HG03060 (cell line): ENCODE measurements around the gene NAGPA.
"Not testable (repeated sequence)": the region's sequence is repeated elsewhere in the genome, so short reads cannot be mapped to it uniquely, and the experiment has no call there.

Experiments used
- ATAC-seq: cut with Tn5 transposase; IDR thresholded peaks from one replicate; pipeline ENCODE4 v1.9.1; 2021; ENCODE audit warnings: low read depth, moderate number of reproducible peaks; ENCODE audit not compliant: unreplicated experiment

Gene NAGPA

DNA sequence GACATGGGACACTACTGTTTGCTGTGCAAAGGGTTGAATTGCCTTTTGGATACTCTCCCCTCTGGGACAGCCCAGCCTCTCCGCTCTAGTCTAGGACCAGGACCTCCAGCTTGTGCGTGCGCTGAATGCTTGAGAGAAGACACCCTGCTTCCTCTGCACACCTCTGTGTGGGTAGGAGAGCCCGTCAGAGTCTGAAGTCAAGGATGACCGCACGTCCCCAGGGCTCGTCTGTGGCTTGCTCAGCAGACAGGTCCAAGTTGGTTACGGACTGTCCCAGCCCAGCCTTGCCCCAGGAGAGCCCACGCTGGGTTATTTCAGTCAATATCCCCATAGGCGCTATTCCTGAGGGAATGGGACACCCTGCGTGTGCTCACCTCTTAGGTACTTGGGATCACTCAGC lies 28.3 kb upstream of the NAGPA start:
- no peak for ATAC-seq

DNA sequence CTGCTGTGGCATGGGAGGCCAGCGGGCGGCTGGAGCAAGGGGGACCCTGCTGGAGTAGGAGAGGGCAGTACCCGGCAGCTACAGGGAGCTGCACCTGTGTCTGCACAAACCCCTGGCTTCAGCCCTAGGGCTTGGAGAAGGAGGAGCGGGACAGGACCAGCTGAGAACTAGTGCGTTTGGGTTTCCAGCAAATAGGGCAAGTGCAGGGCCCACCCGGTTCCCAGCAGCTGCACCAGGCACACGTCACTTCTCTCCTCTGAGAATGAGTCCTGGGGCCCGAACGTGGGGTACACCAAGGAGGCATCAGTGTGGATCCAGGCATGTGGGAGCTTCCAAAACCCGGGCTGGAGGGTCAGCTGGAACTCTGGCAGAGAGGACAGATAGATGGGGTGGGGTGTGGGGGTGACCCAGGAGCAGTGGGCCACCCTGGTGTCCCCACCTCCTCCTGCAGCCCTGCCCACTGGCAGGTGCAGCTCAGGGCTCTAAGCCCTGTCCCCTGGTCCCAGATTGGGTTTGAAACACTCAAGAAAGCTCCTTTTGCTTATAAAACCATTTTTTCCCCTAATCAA lies 26.4 kb upstream of the NAGPA start:
- no peak for ATAC-seq

DNA sequence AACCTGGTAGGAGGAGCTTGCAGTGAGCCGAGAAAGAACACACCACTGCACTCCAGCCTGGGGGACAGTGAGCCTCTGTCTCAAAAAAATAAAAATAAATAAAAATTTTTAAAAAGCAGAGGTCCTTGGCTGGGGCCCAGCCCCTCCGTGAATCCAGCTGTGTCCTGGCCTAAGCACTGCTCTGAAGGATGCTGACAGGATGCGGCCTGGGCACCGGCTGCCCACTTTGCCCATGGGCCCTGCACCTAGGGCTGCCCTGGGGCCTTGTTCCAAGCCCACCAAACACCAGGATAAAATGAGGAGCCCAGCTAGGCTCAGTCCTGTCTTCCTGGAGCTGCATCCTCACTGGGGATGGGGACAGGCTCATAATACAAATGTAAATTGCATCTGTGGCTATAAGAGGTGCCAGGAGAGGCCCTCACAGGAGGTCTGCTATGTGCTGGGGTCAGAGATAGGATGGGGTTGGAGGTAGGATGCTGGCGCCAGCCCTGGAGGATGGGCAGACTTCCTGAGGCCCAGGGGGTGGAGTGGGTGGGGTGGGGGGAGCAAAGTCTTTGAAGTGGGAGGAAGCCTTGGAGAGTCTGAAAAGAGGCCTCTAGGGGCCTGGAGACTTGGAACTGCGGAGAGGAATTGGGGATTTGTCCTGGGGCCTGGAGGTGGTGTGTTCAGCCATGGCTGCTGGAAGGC lies 25.8 kb upstream of the NAGPA start:
- no peak for ATAC-seq

DNA sequence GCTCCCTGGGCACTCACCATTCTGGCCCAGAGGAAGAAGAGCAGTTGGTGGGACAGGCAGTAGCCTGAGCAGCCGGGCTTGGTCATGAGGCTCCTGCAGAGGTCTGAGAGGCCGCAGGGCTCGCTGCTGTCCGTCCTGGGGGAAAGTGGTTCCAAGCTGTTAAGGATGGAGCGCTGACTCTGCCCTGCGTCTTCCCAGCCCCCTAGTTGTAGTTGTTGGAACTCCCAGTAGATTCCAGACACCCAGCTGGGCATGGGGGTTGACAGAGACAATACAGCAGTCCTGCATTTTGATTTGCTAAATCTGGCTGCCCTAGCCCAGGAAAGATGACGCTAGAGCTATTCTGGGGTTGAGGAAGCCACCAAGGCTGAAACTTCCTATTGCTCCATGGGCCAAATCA lies 24.7 kb upstream of the NAGPA start:
- no peak for ATAC-seq

DNA sequence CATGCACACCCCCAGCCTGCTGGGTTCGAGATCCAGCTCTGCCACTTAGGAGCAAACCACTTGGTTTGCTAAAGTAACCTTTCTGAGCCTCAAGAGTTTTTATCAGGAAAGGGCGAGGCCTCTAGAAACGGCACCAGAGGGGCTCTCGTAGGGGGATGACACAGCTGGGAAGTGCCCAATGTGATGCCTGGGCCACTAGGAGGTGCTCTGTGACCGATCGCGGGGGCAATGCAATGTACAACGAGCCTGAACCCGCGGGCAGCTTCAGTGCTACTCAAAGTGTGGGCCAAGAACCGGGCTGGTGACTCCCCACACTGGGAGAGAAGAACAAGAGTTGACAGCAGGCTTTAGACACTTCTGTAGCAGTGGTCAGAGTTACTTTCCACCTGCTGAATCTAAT lies 22.6 kb upstream of the NAGPA start:
- ATAC-seq: no peak

DNA sequence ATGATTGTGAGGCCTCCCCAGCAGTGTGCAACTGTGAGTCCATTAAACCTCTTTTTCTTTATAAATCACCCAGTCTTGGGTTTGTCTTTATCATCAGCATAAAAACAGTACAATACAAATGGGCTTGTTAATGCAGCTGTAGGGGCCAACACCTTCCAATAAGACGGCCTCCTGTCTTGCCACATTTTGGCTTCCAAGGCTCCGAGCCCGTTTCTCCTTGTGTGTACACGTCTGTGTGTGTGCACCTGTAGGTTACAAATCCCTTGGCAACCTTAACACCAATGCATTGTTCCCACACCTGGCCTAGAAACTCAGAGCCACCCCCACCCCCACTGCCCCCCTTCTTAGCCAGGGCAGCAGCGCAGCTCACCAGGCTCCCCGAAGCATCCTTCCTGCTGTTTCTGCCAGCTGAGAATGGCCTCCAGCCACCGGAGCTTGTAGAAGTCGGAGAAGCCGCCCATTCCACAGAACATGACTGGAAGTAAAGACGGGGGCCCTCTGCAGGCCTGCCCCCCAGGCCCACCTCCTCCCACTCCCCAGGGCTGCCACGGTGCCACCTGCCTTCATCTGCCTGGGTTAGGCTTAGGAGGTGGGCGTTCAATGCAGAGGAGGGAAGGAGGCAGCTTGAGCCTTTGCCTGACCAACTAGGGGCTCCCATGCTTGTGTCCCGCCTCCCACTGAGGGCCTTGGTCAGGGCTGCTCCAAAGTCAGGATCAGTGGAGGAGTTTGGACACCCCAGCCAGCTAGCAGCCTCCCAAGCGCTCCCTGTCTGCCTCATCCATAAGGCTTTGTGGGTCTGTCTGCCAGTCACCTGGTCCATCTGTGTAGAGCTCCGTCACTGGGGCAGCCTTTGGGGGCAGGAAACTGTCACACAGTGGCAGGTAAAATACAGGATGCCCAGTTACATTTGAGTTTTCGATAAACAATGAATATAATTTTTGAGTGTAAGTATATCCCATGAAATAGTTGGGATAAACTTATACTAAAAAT lies 21.4 kb upstream of the NAGPA start:
- no peak for ATAC-seq

DNA sequence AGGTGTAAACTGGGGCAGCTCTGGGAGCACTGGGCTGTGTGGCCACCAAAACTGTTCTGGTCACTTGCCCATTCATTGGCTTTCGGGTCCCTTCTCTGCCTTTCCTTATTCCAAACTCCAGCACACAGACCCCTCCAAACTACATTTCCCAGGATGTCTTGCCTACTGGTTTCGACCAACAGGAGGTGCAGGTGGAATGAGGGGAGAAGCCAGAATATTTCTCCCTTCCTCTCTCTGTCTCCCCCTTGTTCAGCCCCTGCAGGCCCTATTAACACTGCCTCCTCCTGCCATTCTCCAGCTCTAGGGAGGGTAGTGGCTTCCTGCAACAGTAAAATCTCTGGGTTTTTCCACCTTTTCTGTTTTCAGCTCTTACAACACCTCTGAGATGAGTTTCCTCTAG lies 13.2 kb upstream of the NAGPA start:
- no peak for ATAC-seq

DNA sequence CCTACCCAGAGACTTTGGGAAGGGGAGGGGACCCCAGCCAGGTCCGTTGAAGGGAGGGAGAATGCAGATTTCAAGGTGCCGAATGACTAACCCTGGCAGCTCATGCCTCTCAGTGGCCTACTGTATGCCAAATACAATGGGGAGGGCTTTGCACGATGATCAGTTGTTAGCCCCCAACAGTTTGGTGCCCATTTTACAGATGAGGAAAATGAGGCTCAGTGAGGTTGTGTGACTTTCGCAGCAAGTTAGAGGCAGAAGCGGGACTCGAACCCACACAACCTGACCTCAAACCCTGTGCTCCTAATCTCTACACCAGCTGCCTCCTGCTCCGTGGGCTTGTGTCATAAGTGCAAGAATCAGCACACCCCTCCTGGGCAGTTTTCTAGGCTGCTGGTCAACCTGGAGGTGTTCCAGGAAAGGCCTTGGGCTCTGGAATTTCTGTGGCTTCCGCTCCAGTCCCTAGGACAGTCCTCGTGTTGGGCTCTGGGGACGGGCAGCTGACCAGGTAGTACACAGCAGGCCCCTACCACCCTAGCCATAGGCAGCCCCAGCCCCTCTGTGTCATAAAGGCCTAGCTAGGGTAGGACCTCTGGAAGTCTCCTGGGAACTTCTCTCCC lies 11.9 kb upstream of the NAGPA start:
- no peak for ATAC-seq

DNA sequence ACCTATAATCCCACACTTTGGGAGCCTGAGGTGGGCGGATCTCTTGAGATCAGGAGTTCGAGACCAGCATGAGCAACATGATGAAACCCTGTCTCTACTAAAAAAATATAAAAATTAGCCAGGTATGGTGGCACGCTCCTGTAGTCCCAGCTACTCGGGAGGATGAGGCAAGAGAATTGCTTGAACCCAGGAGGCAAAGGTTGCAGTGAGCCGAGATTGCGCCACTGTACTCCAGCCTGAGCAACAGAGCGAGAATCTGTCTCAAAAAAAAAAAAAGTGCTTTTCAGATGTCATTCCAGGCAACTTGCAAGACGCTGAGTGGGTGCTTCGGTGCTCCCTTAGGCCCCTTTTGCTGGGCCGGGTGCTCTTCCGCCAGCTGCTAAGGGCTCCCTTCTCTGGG lies 10.8 kb upstream of the NAGPA start:
- not testable (repeated sequence) for ATAC-seq

DNA sequence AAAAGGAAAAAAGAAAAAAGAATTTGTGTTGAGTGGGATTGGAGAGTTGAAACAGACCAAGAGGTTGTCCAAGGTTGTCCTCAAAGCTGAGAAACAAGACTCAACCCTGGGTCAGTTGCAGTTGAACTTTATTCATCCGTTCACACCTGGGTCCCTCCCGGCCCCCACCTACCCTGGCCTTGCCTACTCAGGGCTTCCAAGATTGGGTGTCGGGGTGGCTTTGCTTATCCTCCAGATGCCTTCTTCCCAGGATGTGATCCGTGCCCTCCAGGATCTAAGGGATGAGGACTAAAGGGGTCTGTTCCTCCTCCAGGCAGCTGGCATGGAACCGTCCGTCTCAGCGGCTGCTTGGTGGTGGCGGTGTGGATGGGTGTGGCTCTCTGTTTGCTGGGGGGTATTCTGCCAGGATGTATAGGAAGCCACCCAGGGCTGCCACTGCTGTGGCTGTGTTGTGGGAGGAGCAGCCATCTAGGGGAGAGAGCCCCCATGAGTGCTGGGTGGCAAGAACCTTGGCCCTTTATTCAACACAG lies 10.3 kb upstream of the NAGPA start:
- ATAC-seq: no peak

DNA sequence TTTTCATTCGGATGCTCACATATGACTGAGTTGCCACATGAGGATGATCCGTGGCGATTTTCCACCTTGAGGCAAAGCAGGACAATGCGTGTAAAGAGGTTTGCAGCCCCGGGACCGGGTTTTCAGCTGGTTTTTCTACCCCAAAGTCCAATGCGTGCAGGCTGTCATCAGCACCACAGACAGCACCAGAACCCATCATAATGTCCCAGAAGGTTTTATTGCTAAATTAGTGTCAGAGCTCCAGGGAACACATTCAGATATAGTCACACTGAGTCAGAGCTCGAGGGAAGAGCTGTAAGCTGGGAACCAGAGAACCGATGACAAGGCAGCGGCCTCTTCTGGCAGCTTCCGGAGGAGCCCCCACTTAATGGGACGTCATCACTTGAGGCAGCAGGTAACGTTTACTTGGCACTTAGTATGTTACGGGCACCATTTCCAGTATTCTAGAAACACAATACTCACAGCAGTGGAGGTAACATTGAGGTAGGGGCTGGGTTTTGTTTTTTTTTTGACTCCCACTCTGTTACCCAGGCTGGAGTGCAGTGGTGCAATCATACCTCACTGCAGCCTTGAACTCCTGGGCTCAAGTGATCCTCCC lies 8.9 kb upstream of the NAGPA start:
- ATAC-seq: no peak

DNA sequence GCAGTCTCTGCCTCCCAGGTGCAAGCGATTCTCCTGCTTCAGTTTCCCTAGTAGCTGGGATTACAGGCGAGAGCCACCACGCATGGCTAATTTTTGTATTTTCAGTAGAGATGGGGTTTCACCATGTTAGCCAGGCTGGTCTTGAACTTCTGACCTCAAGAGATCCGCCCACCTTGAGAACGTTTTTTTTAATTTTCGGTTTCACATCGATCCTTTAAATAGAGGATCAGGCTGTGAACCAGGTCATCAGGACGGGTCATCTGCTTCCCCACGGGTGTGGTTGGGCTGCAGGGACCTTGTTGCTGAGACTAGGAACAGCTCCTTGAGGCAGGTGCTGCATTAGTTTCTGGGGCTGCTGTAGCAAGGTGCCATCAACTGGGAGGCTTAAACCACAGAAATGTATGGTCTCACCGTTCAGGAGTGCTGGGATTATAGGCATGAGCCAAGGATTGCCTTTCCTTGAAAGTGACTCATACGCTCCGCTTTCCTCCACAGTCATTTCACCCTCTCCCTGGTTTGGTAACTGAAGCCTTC lies 7.9 kb upstream of the NAGPA start:
- ATAC-seq: no peak

DNA sequence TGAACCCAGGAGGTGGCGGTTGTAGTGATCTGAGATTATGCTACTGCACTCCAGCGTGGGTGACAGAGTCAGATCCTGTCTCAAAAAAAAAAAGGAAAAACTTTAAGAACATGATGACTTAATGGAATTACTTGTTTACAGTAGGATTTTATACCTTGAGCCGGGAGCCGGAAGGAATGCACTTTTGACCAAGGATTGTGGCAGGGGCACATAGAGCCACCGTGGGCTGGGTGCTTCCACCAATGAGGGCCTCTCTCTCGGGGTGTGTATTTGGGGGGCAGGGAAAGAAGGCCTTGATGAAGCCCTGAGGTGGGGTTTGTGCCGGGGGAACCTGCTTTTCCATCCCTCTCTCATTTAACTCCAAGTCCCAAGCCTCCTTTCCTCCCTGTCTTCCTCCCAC lies 6.7 kb upstream of the NAGPA start:
- no peak for ATAC-seq

DNA sequence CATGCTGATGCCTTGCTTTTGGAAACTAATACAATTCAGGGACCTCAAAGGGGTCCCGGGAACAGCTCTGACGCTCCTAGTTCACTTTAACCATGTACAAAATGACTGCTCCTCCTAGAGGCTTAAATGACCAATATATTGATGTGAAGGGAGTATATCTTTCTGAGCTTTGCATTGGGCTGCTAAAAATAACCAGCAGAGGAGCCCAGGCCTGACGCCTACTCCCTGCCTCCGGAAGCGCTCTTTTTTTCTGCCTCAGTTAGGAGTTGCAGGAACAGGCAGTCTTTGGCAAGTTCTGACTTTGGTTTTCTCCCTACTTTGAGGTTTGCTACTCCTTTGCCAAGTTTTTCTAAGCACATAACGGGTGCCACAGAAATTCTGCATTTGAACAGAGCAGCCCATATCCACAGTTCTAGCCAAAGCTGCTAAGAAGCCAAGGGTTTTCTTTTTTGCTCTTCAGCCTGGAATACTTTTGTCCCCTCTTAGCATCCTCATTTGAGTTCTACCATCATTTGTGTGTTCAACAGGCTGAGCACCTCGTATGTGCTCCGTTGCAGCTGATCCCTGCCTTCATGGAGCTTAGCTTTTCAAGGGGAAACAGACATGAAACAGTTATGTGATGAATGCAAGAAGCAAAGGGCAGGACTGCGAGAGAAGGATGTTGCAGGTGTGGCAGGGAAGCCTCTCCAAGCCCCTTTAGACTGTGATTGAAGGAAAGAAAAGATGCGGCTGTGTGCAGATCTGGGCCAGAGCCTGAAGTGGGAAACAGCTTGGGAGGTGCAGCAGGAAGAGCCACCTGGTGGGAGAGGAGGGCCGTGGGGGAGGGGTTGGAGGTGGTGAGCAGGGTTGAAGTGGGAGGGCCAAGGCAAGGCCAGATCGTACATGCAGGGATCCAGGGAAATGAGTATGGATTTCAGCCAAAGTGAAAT lies 2.8 kb upstream of the NAGPA start:
- ATAC-seq: no peak

DNA sequence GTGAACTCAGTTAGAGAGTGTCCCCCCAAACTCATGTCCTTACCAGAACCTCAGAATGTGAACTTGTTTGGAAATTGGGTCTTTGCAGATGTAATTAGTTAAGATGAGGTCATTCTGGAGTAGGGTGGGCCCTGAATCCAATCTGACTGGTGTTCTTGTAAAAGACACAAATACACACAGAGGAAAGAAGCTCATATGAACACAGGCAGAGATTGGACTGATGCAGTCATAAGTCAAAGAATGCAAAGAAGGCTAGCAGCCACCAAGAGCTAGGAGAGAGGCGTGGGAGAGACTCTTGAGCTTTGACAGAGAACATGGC lies 2.1 kb upstream of the NAGPA start:
- no peak for ATAC-seq

DNA sequence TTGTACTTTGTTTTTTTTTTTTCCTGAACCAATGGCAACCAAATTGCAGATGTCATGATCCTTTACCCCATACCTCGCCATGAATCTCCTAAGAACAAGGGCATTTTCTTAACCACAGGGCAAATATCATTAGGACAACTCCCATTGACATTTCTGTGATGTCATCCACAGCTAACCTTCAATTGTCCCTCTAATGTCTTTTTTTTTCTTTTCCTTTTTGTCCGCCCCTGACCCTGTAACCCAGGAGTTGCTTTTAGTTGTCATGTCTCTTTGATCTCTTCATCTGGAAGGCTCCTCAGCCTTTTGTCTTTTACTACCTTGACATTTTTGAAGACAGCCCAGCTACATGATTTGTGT lies 410 bp upstream of the NAGPA start:
- no peak for ATAC-seq

DNA sequence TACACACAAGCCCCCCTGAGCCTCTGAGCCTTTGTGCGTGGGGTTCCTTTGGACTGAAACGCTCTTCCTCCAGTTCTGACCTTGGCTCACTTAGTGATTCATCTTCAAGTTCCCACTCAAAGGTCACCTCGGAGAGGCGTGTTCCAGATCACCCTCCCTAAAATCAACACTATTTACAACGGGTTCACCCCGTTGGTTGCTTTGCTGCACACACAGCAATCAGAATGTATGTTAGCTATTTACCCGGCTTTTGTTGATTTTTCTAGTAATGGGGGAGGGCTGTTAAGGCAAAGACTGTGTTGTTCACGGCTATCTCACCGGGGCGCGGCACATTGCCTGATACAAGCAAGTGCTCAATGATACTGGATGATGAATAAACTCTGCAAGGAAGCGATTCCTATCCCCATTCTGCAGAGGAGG lies 977 bp downstream of the NAGPA start:
- no peak for ATAC-seq

DNA sequence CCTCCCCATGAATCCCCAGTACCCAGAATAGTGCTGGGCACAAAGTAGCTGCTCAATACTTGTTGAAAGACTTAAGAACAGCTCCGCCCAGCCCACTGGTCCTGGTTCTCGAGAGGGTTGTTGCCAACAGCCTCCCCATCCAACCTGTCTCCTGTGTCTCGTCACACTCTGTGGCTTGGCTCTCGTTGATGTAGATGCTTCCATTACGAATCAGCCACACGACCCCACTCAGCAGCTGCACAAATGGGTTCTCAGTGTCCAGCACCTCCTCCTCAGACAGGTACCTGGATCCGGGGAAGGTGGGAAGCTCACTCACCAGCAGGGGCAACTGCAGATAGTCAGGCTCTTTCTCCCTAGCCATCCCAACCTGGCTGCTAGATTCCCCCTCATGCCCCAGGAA lies 2.1 kb downstream of the NAGPA start:
- no peak for ATAC-seq

DNA sequence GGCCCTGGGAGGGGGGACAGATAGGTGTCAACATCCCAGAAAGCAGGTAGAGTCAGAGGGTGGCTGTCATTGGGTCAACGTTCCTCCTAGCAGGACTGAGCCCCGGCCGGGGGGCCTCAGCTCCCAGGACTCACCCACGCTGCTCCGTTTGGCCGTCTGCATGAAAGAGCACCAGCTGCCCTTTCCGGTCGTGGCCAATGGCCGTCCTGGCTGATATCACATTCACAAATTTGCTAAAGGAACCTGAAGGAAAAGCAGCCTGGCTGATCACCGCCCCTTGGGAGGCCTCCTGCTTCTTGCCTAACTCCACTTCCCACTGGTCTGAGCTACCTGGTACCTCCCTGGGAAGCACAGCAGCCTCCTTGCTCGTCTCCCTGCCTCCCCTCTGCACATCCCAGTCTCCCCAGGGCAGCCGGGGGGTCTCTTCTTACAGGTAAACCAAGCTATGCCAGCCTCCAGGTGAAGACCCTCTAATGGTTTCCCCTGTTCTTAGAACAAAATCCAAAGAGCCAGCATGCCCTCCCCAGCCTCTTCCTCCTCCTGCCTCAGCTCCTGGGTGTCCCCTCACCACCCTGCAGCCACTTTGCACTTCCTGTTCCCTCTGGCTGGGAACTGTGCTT lies 3.4 kb downstream of the NAGPA start:
- ATAC-seq: no peak
